SU-DHL-6 (cell line): ENCODE data around the gene LY6G6D.

Experiments used
- CTCF ChIP-seq: fragments of 200-600 bp; sonication (generic); IDR thresholded peaks from one replicate; pipeline ENCODE4 v1.5.1; 2017; ENCODE audit warnings: antibody characterized with exemption, mild to moderate bottlenecking, low read length, moderate library complexity; ENCODE audit not compliant: insufficient read depth, poor library complexity, severe bottlenecking
- EZH2phosphoT487 ChIP-seq: fragments of 200-600 bp; sonication (generic), shearing (Covaris generic); conservative IDR thresholded peaks from 2 replicates; pipeline ENCODE4 v1.6.1; 2018; ENCODE audit warnings: mild to moderate bottlenecking, antibody characterized with exemption, low read length, moderate library complexity, mixed read lengths

GRCh38 chr6:31669676-31670075 lies 45.5 kb upstream of the LY6G6D start, which contains the start of gene LY6G5B:
- TF ChIP-seq CTCF (no peak), EZH2phosphoT487 (no peak)
